ENCODE results near the gene CTNNBL1.

- no peak for TF ChIP-seq POLR2AphosphoS5 (IDR thresholded peaks at IDR 0.05; ENCODE audit: low read depth, low read length)
- TF ChIP-seq CTCF (IDR thresholded peaks at IDR 0.05): no peak
- no peak for TF ChIP-seq TEAD4 (IDR thresholded peaks at IDR 0.05; ENCODE audit: borderline replicate concordance, insufficient read depth)
- no peak for TF ChIP-seq EZH2phosphoT487 (IDR thresholded peaks at IDR 0.05; ENCODE audit: borderline replicate concordance, low read depth)
- TF ChIP-seq RCOR1 (IDR thresholded peaks at IDR 0.05; ENCODE audit: low read length): no peak
- no peak for TF ChIP-seq USF1 (IDR thresholded peaks at IDR 0.05; ENCODE audit: borderline replicate concordance, low read depth)
These were observed 181.8 kb downstream of the CTNNBL1 start for GRCh38 chr20:37875460-37876175.

All from SK-N-SH (cell line).